ENCODE data around the gene IGFBP7.

IGFBP7 gene

GRCh38 chr4:57085278-57085677 is 24.9 kb downstream of the IGFBP7 start:
- peaks cover 7 to 12% of the 10 kb centered on the region in 2 experiments for H3K4me1 ChIP-seq (ENCODE audit: control insufficient read depth in 1 of 2, insufficient read depth in 1 of 2, low read depth in 1 of 2, low read length in 1 of 2)
- no peaks in the 10 kb centered on the region for H3K27me3 ChIP-seq
- H3K36me3 ChIP-seq = no peaks in the 10 kb centered on the region
- H3K4me3 ChIP-seq (ENCODE audit: low read depth in 1 of 2, low read length in 1 of 2) = no peak overlapping the region
- H3K9me3 ChIP-seq = no peaks in the 10 kb centered on the region
- no peak overlapping the region for H3K27ac ChIP-seq
- no peak for TF ChIP-seq CTCF (IDR thresholded peaks at IDR 0.05)

- H3K9me3 ChIP-seq = no peaks in the 10 kb centered on the region
- peaks cover 0 to 3% of the 10 kb centered on the region in 2 experiments for H3K4me1 ChIP-seq (ENCODE audit: control insufficient read depth in 1 of 2, insufficient read depth in 1 of 2, low read depth in 1 of 2, low read length in 1 of 2)
- no peak overlapping the region for H3K27ac ChIP-seq
- no peak for TF ChIP-seq CTCF (IDR thresholded peaks at IDR 0.05)
- H3K36me3 ChIP-seq = no peaks in the 10 kb centered on the region
- H3K27me3 ChIP-seq = no peaks in the 10 kb centered on the region
- H3K4me3 ChIP-seq (ENCODE audit: low read depth in 1 of 2, low read length in 1 of 2) = no peak overlapping the region
Measured at GRCh38 chr4:57084360-57084759, 25.8 kb downstream of the IGFBP7 start.

- no peak for TF ChIP-seq CTCF (IDR thresholded peaks at IDR 0.05)
Measured at GRCh38 chr4:57083090-57083489, 27.1 kb downstream of the IGFBP7 start.

GRCh38 chr4:57081651-57082621 is 28.2 kb downstream of the IGFBP7 start:
- Histone ChIP-seq H3K36me3 (no peaks in the 10 kb centered on the region), H3K27ac (no peak overlapping the region), H3K27me3 (no peaks in the 10 kb centered on the region), H3K9me3 (no peaks in the 10 kb centered on the region), H3K4me3 (ENCODE audit: low read depth in 1 of 2, low read length in 1 of 2) (no peak overlapping the region), H3K4me1 (ENCODE audit: control insufficient read depth in 1 of 2, insufficient read depth in 1 of 2, low read depth in 1 of 2, low read length in 1 of 2) (no peaks in the 10 kb centered on the region)
- TF ChIP-seq CTCF (IDR thresholded peaks at IDR 0.05) = no peak

More at GRCh38 chr4:57083090-57083489, 27.1 kb downstream of the IGFBP7 start:
- Histone ChIP-seq H3K27me3 (no peaks in the 10 kb centered on the region), H3K4me1 (ENCODE audit: control insufficient read depth in 1 of 2, insufficient read depth in 1 of 2, low read depth in 1 of 2, low read length in 1 of 2) (no peaks in the 10 kb centered on the region), H3K9me3 (no peaks in the 10 kb centered on the region), H3K4me3 (ENCODE audit: low read depth in 1 of 2, low read length in 1 of 2) (no peak overlapping the region), H3K36me3 (no peaks in the 10 kb centered on the region), H3K27ac (no peak overlapping the region)

- no peak overlapping the region for H3K27ac ChIP-seq
- H3K4me3 ChIP-seq (ENCODE audit: low read depth in 1 of 2, low read length in 1 of 2) = no peak overlapping the region
- no peaks in the 10 kb centered on the region for H3K27me3 ChIP-seq
- TF ChIP-seq CTCF (IDR thresholded peaks at IDR 0.05) = no peak
- H3K36me3 ChIP-seq = no peaks in the 10 kb centered on the region
- H3K4me1 ChIP-seq (ENCODE audit: control insufficient read depth in 1 of 2, insufficient read depth in 1 of 2, low read depth in 1 of 2, low read length in 1 of 2) = no peaks in the 10 kb centered on the region
- H3K9me3 ChIP-seq = no peaks in the 10 kb centered on the region
Measured at GRCh38 chr4:57080781-57081650, 29.2 kb downstream of the IGFBP7 start.
